ENCODE measurements around the gene COBL. TPM values are rescaled to one million over a fixed set of nuclear protein-coding genes. Genes with fewer than 3 reads are reported as not detected.

Gene COBL
- total RNA-seq, 2 donors from 2014 or later = 36.5 to 46.6 TPM

DNA sequence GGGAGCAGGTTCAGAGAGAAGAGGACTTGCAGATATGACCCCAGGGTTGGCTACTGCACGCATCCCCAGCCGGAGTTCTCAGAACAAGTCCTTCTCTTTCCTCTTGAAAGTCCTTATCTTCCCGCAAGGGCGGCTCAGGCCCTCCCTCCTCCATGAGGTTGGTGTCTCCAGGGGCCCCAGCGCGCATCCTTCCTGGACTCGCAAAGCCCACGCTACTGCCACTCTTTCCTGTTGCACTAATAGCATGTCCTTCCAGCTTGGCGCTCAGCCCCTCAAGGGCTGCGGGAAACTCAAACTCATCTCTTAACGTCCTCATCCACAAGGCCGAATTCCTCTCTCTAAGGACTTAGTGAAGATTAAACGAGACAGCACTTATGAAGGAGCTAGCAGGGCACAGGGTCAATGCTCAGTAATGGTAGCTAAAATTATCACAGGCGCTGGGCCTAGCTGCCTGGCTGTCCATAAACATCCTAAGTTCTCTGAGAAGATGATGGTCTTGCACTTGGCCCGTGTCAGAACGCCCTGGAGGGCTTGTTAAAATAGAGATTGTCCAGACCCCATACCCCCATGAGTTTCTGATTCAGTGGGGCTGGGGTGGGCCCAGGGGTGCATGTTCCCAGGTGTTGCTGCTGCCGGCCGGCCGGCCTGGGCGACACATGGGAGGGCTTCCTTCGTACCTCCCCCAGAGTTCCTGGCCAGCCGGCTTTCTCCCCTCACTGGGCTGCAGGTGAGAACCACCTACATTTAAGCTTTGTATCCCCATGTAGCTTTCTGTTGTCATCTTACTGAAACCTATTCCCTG, 261.4 kb downstream of the COBL start:
- WGBS = 95% methylated on average over 22 of the region's 22 CpGs
- intact Hi-C loops (cut with DNase I) = no loop called here
- Histone ChIP-seq H3K4me3 (no peak overlapping the region), H3K9me3 (no peaks in the 10 kb centered on the region), H3K27me3 (replicated peaks; ENCODE audit: insufficient read depth) (no peaks in the 10 kb centered on the region), H3K36me3 (no peaks in the 10 kb centered on the region), H3K27ac (no peak overlapping the region), H3K4me1 (replicated peaks) (no peaks in the 10 kb centered on the region)
- TF ChIP-seq, protein P1, sequence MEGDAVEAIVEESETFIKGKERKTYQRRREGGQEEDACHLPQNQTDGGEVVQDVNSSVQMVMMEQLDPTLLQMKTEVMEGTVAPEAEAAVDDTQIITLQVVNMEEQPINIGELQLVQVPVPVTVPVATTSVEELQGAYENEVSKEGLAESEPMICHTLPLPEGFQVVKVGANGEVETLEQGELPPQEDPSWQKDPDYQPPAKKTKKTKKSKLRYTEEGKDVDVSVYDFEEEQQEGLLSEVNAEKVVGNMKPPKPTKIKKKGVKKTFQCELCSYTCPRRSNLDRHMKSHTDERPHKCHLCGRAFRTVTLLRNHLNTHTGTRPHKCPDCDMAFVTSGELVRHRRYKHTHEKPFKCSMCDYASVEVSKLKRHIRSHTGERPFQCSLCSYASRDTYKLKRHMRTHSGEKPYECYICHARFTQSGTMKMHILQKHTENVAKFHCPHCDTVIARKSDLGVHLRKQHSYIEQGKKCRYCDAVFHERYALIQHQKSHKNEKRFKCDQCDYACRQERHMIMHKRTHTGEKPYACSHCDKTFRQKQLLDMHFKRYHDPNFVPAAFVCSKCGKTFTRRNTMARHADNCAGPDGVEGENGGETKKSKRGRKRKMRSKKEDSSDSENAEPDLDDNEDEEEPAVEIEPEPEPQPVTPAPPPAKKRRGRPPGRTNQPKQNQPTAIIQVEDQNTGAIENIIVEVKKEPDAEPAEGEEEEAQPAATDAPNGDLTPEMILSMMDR (IDR thresholded peaks at IDR 0.05) = no peak
- DNase-seq (ENCODE audit: low spot score) = no peak

DNA sequence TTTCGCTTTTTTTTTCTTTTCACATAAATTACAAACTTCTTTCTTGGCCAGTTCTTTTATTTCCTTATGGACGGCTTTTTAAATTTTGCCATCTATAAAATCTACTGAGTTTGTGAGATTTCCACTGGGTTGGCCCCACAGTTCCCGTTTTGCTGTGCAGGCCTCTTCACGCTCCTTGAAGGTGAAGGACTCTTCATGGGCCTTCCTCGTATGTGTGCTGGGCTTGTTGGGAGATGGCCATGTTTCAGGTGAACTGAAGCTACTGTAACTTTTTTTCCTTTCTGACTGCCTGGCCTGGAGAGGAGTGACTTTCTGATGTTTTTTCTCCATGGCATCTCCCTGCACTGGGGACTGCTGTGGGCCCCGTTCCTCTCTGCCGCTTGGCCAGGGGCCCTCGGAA, 262.4 kb downstream of the COBL start:
- Histone ChIP-seq H3K9me3 (no peaks in the 10 kb centered on the region), H3K36me3 (no peaks in the 10 kb centered on the region), H3K4me1 (replicated peaks) (no peaks in the 10 kb centered on the region), H3K27me3 (replicated peaks; ENCODE audit: insufficient read depth) (no peaks in the 10 kb centered on the region), H3K27ac (no peak overlapping the region), H3K4me3 (no peak overlapping the region)
- TF ChIP-seq POLR2A (IDR thresholded peaks at IDR 0.05) = no peak
- TF ChIP-seq, protein P1 (IDR thresholded peaks at IDR 0.05) = no peak
- TF ChIP-seq POLR2AphosphoS5 (IDR thresholded peaks at IDR 0.05) = no peak
- intact Hi-C loops (cut with DNase I) = no loop called here
- no peak for DNase-seq (ENCODE audit: low spot score)
- 93% methylated on average over 8 of the region's 8 CpGs for WGBS

DNA sequence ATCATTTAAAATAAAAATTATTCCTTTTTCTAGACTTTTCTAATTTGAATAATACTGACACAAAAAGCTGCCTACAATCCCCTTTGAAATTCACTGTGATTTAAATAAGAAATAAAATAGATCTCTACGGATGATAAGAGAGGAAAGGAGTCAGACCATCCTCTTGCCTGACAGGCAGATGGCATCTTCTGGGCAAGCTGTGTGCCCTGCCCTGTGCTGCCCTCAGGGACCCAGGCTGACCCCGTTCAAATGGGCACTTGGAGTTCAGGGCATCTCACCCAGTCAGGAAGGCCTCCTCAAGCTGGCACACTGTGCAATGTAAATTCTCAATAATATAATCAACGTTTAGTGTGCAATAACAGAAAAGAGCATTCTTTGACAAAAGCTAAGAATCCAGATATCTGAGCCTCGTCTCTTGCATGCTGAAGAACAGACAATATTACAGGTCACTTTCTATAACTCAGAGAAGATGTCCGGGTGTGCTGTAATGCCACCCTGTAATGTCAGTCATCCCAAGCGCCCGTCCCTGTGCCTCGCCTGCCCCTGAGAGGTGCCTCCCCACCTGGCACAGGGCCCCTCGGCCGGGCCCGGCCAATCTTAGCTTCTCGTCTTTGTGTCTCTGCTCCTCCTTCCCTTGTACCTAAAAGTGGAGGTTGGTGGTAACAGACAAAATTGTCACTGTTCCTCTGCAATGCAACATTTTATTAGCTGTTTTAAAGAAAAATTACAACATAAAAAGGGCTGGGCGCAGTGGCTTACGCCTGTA, 263.3 kb downstream of the COBL start:
- H3K4me1 ChIP-seq (replicated peaks) = no peaks in the 10 kb centered on the region
- no peaks in the 10 kb centered on the region for H3K9me3 ChIP-seq
- H3K27ac ChIP-seq = no peak overlapping the region
- TF ChIP-seq, protein P1 (IDR thresholded peaks at IDR 0.05) = no peak
- TF ChIP-seq POLR2A (IDR thresholded peaks at IDR 0.05) (no peak), POLR2AphosphoS5 (IDR thresholded peaks at IDR 0.05) (no peak)
- WGBS = 90% methylated on average over 14 of the region's 14 CpGs
- H3K36me3 ChIP-seq = no peaks in the 10 kb centered on the region
- no peaks in the 10 kb centered on the region for H3K27me3 ChIP-seq (replicated peaks; ENCODE audit: insufficient read depth)
- intact Hi-C loops (cut with DNase I) = no loop called here
- no peak for DNase-seq (ENCODE audit: low spot score)
- H3K4me3 ChIP-seq = no peak overlapping the region

DNA sequence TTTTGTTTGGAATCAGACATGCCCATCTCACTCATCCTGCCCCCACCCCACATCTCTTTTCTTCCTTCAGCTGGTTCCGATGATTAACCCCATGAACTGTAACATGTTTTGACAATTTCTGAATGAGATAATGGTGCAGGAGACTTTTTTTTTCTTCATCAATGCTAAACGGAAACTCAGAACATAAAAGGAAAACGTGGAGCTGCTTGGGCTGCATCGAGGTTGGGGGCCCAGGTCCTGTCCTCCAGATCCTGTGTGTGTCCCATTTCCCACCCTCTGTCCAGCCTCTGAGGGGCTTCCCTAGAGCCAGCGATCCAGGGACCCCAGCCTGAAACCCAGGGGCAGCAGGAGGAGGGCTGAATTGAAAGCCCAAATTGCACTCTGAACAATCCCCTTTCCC, 270.1 kb downstream of the COBL start:
- no peak for DNase-seq (ENCODE audit: low spot score)
- no peaks in the 10 kb centered on the region for H3K4me1 ChIP-seq (replicated peaks)
- no peaks in the 10 kb centered on the region for H3K36me3 ChIP-seq
- 55% methylated on average over 5 of the region's 5 CpGs for WGBS
- TF ChIP-seq POLR2A (IDR thresholded peaks at IDR 0.05) = no peak
- no peak for TF ChIP-seq POLR2AphosphoS5 (IDR thresholded peaks at IDR 0.05)
- TF ChIP-seq, protein P1 (IDR thresholded peaks at IDR 0.05) = no peak
- no peaks in the 10 kb centered on the region for H3K27me3 ChIP-seq (replicated peaks; ENCODE audit: insufficient read depth)
- intact Hi-C loops (cut with DNase I) = no loop called here
- H3K27ac ChIP-seq = no peak overlapping the region
- H3K9me3 ChIP-seq = no peaks in the 10 kb centered on the region
- no peak overlapping the region for H3K4me3 ChIP-seq

All from prostate gland (tissue), 2 donors.